ENCODE results near the gene RNF215. TPM values are rescaled to one million over a fixed set of nuclear protein-coding genes. Genes with fewer than 3 reads are reported as not detected.

Gene RNF215
- total and polyA plus RNA-seq, 10 of the 15 experiments (the other 5 are each of a cell fraction or from before 2014, with no cell fraction given) = 0.31 to 7.6 (median 3.0) TPM; not detected in 1

GRCh38 chr22:30423959-30424533 lies 36.8 kb upstream of the RNF215 start (continued):
- no peak for TF ChIP-seq CEBPZ (IDR thresholded peaks at IDR 0.05; ENCODE audit: low read depth, low read length)
- peak in 1 of 2 experiments; percentile 39; a peak in 1 of 4 replicates for TF ChIP-seq SRF (IDR thresholded peaks at IDR 0.05; ENCODE audit: low read depth in 2 of 2, low read length in 2 of 2)
- TF ChIP-seq STAT1 (conservative IDR thresholded peaks at IDR 0.05) = peak; percentile 49; the same call in 1 of the 2 replicates
- no peak for TF ChIP-seq EED (IDR thresholded peaks at IDR 0.05; ENCODE audit: low read depth)
- no peak for TF ChIP-seq ATF2 (IDR thresholded peaks at IDR 0.05; ENCODE audit: low read length)
- TF ChIP-seq SIN3A (IDR thresholded peaks at IDR 0.05; ENCODE audit: low read depth, low read length) = peak; percentile 78
- no peak for TF ChIP-seq RCOR1 (conservative IDR thresholded peaks at IDR 0.05; ENCODE audit: low read depth, low read length)
- peak; percentile 76 for TF ChIP-seq PKNOX1 (IDR thresholded peaks at IDR 0.05)
- TF ChIP-seq EZH2 (IDR thresholded peaks at IDR 0.05; ENCODE audit: borderline replicate concordance, control insufficient read depth, low read depth, low read length) = no peak
- TF ChIP-seq YBX1 (IDR thresholded peaks at IDR 0.05) = no peak
- TF ChIP-seq ZNF687 (IDR thresholded peaks at IDR 0.05) = peak; percentile 28
- no peak for TF ChIP-seq ZNF217 (IDR thresholded peaks at IDR 0.05)
- no peak for TF ChIP-seq NFYA (IDR thresholded peaks at IDR 0.05; ENCODE audit: borderline replicate concordance, low read depth, low read length)
- TF ChIP-seq IKZF2 (IDR thresholded peaks at IDR 0.05) = peak in 1 of 2 experiments; percentile 43; a peak in 2 of 4 replicates
- peak; percentile 82 for TF ChIP-seq TBL1XR1 (IDR thresholded peaks at IDR 0.05; ENCODE audit: low read depth, low read length)
- 0 out of 2 replicates have a peak, but pooled peaks have one; percentile 38 for TF ChIP-seq SREBF1 (IDR thresholded peaks at IDR 0.05; ENCODE audit: low read length)
- no peak for TF ChIP-seq CBX5 (IDR thresholded peaks at IDR 0.05; ENCODE audit: low read depth)
- TF ChIP-seq PBX3 (IDR thresholded peaks at IDR 0.05; ENCODE audit: insufficient replicate concordance, low read depth, low read length) = no peak
- no peak; the same call in 1 of the 2 replicates for TF ChIP-seq SMARCA5 (IDR thresholded peaks at IDR 0.05)
- no peak for TF ChIP-seq SREBF2 (IDR thresholded peaks at IDR 0.05; ENCODE audit: low read length)

Measured in GM12878 (cell line).